ENCODE results near the gene SLC16A9.

Gene SLC16A9

DNA sequence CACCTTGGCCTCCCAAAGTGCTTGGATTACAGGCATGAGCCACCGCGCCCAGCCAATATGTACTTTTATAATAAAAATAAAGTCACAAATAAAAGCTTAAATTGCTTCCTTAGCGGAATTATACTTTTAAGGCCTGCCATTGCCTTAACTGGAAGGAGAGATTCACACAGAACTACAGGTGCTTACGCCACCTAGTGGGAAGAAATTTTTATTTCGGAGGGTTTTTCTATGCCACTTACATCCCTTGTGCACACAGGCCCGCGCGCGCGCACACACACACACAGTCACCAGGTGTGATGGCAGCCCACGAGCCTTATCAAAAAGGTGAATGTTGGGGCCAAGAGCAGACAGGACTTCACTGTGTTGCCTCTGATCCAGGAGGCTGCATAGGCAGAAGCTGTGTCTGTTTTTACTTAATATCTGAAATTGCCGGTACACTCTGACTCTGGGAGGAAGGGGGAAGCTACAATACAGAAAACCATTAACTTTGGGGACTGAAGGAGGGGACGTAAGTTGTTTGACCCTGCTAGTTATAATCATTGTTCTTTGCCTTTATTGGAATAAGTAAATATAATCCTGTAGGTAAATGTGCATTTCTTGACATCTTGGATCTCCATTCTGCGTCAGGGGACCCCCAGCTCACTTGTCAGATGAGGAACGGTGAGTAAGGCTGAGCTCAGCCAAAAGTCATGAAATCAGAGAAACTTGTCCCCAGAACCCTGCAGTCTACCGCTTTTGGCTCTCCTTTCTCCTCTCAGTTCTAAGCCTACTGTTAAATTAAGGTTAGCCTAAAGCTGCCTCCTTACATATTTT, 87.1 kb downstream of the SLC16A9 start:
- H3K4me3 ChIP-seq (ENCODE audit: low read depth, low read length): no peak overlapping the region
- H3K36me3 ChIP-seq (ENCODE audit: control insufficient read depth in 2 of 2, insufficient read depth in 1 of 2, low read length in 2 of 2): no peaks in the 10 kb centered on the region
- ChIA-PET POLR2A (no interaction called here), CTCF (interaction anchor here (0.5 to 3.2 kb wide), 32 partner anchors 9 to 1702 kb away, joined by 3 to 28 read pairs (median 4); no protein-coding TSS in a partner anchor)
- H3K4me1 ChIP-seq (ENCODE audit: control insufficient read depth, insufficient read depth, low read length): no peaks in the 10 kb centered on the region
- TF ChIP-seq ZBTB44 (tag by site-specific recombination; IDR thresholded peaks at IDR 0.05) (no peak), ZIC2 (tag by site-specific recombination; IDR thresholded peaks at IDR 0.05) (no peak), ZNF2 (tag by site-specific recombination; IDR thresholded peaks at IDR 0.05) (peak; percentile 77), ZNF529 (tag by site-specific recombination; IDR thresholded peaks at IDR 0.05; ENCODE audit: insufficient replicate concordance) (no peak), SCRT1 (tag by site-specific recombination; IDR thresholded peaks at IDR 0.05; ENCODE audit: borderline replicate concordance) (no peak), ZSCAN30 (tag by site-specific recombination; IDR thresholded peaks at IDR 0.05) (no peak), ZNF544 (tag by site-specific recombination; IDR thresholded peaks at IDR 0.05) (no peak), ZNF239 (tag by site-specific recombination; IDR thresholded peaks at IDR 0.05) (no peak), ZBTB17 (tag by site-specific recombination; IDR thresholded peaks at IDR 0.05) (no peak), ZNF654 (tag by site-specific recombination; IDR thresholded peaks at IDR 0.05; ENCODE audit: low read depth) (peak; percentile 62), ZNF658 (tag by site-specific recombination; IDR thresholded peaks at IDR 0.05) (no peak), ZNF843 (tag by site-specific recombination; IDR thresholded peaks at IDR 0.05) (no peak), RBAK (tag by site-specific recombination; IDR thresholded peaks at IDR 0.05) (no peak), ZNF660 (tag by site-specific recombination; IDR thresholded peaks at IDR 0.05) (0 out of 2 replicates have a peak, but pooled peaks have one; percentile 39)
- TF ChIP-seq, protein P1, sequence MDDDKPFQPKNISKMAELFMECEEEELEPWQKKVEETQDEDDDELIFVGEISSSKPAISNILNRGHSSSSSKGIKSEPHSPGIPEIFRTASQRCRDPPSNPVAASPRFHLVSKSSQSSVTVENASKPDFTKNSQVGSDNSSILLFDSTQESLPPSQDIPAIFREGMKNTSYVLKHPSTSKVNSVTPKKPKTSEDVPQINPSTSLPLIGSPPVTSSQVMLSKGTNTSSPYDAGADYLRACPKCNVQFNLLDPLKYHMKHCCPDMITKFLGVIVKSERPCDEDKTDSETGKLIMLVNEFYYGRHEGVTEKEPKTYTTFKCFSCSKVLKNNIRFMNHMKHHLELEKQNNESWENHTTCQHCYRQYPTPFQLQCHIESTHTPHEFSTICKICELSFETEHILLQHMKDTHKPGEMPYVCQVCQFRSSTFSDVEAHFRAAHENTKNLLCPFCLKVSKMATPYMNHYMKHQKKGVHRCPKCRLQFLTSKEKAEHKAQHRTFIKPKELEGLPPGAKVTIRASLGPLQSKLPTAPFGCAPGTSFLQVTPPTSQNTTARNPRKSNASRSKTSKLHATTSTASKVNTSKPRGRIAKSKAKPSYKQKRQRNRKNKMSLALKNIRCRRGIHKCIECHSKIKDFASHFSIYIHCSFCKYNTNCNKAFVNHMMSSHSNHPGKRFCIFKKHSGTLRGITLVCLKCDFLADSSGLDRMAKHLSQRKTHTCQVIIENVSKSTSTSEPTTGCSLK (tag by site-specific recombination; IDR thresholded peaks at IDR 0.05): no peak
- H3K9me3 ChIP-seq (ENCODE audit: control insufficient read depth, insufficient read depth, low read depth, low read length): no peaks in the 10 kb centered on the region
- H3K27ac ChIP-seq (ENCODE audit: extremely low read depth, low read depth, low read length): no peak overlapping the region

GRCh38 chr10:59621771-59622170, 87.9 kb downstream of the SLC16A9 start:
- no peaks in the 10 kb centered on the region for H3K4me1 ChIP-seq (ENCODE audit: control insufficient read depth, insufficient read depth, low read length)
- ChIA-PET CTCF (interaction anchor here (0.6 to 3.2 kb wide), 22 partner anchors 10 to 843 kb away, joined by 3 to 28 read pairs (median 5); no protein-coding TSS in a partner anchor), POLR2A (no interaction called here)
- H3K27ac ChIP-seq (ENCODE audit: extremely low read depth, low read depth, low read length): no peak overlapping the region
- no peaks in the 10 kb centered on the region for H3K36me3 ChIP-seq (ENCODE audit: control insufficient read depth in 2 of 2, insufficient read depth in 1 of 2, low read length in 2 of 2)
- no peaks in the 10 kb centered on the region for H3K9me3 ChIP-seq (ENCODE audit: control insufficient read depth, insufficient read depth, low read depth, low read length)
- H3K4me3 ChIP-seq (ENCODE audit: low read depth, low read length): no peak overlapping the region
- TF ChIP-seq MEIS1 (CRISPR knock-in tag; IDR thresholded peaks at IDR 0.05; ENCODE audit: borderline replicate concordance): no peak
- no peak for TF ChIP-seq ZNF626 (tag by site-specific recombination; IDR thresholded peaks at IDR 0.05)
- TF ChIP-seq ATF2 (tag by site-specific recombination; IDR thresholded peaks at IDR 0.05; ENCODE audit: low read depth): no peak
- TF ChIP-seq ZBTB49 (tag by site-specific recombination; IDR thresholded peaks at IDR 0.05; ENCODE audit: low read depth): no peak
- TF ChIP-seq, protein P2, sequence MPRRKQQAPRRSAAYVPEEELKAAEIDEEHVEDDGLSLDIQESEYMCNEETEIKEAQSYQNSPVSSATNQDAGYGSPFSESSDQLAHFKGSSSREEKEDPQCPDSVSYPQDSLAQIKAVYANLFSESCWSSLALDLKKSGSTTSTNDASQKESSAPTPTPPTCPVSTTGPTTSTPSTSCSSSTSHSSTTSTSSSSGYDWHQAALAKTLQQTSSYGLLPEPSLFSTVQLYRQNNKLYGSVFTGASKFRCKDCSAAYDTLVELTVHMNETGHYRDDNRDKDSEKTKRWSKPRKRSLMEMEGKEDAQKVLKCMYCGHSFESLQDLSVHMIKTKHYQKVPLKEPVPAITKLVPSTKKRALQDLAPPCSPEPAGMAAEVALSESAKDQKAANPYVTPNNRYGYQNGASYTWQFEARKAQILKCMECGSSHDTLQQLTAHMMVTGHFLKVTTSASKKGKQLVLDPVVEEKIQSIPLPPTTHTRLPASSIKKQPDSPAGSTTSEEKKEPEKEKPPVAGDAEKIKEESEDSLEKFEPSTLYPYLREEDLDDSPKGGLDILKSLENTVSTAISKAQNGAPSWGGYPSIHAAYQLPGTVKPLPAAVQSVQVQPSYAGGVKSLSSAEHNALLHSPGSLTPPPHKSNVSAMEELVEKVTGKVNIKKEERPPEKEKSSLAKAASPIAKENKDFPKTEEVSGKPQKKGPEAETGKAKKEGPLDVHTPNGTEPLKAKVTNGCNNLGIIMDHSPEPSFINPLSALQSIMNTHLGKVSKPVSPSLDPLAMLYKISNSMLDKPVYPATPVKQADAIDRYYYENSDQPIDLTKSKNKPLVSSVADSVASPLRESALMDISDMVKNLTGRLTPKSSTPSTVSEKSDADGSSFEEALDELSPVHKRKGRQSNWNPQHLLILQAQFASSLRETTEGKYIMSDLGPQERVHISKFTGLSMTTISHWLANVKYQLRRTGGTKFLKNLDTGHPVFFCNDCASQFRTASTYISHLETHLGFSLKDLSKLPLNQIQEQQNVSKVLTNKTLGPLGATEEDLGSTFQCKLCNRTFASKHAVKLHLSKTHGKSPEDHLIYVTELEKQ (tag by site-specific recombination; IDR thresholded peaks at IDR 0.05; ENCODE audit: borderline replicate concordance): no peak
- TF ChIP-seq MYNN (tag by site-specific recombination; IDR thresholded peaks at IDR 0.05; ENCODE audit: borderline replicate concordance): no peak
- TF ChIP-seq, protein P3, sequence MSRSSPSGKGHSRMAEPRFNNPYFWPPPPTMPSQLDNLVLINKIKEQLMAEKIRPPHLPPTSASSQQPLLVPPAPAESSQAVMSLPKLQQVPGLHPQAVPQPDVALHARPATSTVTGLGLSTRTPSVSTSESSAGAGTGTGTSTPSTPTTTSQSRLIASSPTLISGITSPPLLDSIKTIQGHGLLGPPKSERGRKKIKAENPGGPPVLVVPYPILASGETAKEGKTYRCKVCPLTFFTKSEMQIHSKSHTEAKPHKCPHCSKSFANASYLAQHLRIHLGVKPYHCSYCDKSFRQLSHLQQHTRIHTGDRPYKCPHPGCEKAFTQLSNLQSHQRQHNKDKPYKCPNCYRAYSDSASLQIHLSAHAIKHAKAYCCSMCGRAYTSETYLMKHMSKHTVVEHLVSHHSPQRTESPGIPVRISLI (tag by site-specific recombination; IDR thresholded peaks at IDR 0.05): no peak
